ENCODE data around the gene ARL6IP6.
A peak's percentile ranks its signal among the peaks of the same experiment; 100 is the strongest.
"Not testable (repeated sequence)": the region's sequence is repeated elsewhere in the genome, so short reads cannot be mapped to it uniquely, and the experiment has no call there.

ARL6IP6 gene

DNA sequence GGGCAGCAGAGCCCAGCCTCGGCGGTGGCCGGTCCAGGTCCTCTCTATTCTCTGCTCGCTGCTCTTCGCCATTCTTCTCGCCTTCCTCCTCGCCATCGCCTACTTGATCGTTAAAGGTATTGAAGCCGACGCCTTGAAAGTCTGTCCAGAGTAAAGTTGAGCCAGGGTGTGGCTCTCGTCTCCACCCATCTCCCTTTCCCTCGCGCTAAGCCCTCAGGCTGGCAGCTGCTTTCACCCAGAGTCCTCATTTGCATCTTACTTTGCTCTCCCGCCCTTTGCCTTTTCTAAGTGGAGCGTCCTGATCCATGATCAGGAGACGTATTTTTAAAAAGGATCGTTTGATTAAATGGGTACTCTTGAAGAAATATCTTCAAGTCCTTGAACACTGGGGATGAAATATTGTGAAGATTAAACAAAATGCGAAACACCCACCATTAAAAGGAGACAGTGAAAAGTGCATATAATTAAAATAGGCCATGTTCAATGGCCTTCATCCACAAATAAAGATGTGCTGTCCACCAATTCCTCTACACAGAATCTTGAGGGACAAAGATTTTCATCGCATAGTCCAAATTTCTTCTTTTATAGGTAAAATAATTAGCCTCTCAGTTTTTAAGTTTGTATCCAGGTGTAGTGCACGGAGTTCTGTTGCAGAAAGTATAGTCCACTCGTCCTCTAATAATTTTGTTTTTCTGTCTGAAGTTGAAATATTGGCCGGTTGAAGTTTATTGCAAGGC lies 657 bp downstream of the ARL6IP6 start:
- peak overlapping the region; percentile 89 to 95 for H3K9ac ChIP-seq (ENCODE audit: low read depth in 1 of 2, low read length in 2 of 2)
- H3K27ac ChIP-seq (ENCODE audit: low read depth, low read length), result peak overlapping the region; percentile 99
- H3K36me3 ChIP-seq (ENCODE audit: control insufficient read depth in 1 of 2, insufficient read depth in 2 of 2, low read length in 2 of 2), result peaks cover 3 to 14% of the 10 kb centered on the region in 2 donors
- H3K4me1 ChIP-seq (ENCODE audit: control insufficient read depth in 1 of 2, insufficient read depth in 2 of 2, low read length in 2 of 2), result peaks cover 31 to 37% of the 10 kb centered on the region in 2 donors
- H3K27me3 ChIP-seq (ENCODE audit: control insufficient read depth in 1 of 2, insufficient read depth in 2 of 2, low read length in 2 of 2), result no peaks in the 10 kb centered on the region
- H3K4me3 ChIP-seq (ENCODE audit: low read depth in 1 of 2, low read length in 2 of 2), result peak overlapping the region; percentile 90 to 100
- H3K9me3 ChIP-seq (ENCODE audit: control insufficient read depth in 1 of 2, low read length in 2 of 2), result no peaks in the 10 kb centered on the region

GRCh38 chr2:152720794-152721193 lies 2.4 kb downstream of the ARL6IP6 start:
- no peak overlapping the region for H3K9ac ChIP-seq (ENCODE audit: low read depth in 1 of 2, low read length in 2 of 2)
- H3K27ac ChIP-seq (ENCODE audit: low read depth, low read length), result no peak overlapping the region
- peaks cover 27 to 29% of the 10 kb centered on the region in 2 donors for H3K4me1 ChIP-seq (ENCODE audit: control insufficient read depth in 1 of 2, insufficient read depth in 2 of 2, low read length in 2 of 2)
- H3K9me3 ChIP-seq (ENCODE audit: control insufficient read depth in 1 of 2, low read length in 2 of 2), result no peaks in the 10 kb centered on the region
- no peak overlapping the region for H3K4me3 ChIP-seq (ENCODE audit: low read depth in 1 of 2, low read length in 2 of 2)
- H3K36me3 ChIP-seq (ENCODE audit: control insufficient read depth in 1 of 2, insufficient read depth in 2 of 2, low read length in 2 of 2), result peaks cover 0 to 9% of the 10 kb centered on the region in 2 donors
- H3K27me3 ChIP-seq (ENCODE audit: control insufficient read depth in 1 of 2, insufficient read depth in 2 of 2, low read length in 2 of 2), result no peaks in the 10 kb centered on the region

DNA sequence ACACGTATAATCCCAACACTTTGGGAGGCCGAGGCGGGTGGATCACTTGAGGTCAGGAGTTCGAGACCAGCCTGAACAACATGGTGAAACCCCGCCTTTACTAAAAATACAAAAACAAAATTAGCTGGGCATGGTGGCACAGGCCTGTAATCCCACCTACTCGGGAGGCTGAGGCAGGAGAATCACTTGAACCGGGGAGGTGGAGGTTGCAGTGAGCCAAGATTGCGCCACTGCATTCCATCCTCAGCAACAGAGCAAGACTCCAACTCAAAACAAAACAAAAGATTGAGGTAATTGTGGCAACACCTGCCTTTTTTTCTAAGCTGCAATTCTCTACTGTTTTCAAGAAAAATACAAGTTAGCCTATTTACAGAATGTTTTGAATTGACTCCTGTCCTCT lies 4.2 kb downstream of the ARL6IP6 start:
- H3K4me3 ChIP-seq (ENCODE audit: low read depth in 1 of 2, low read length in 2 of 2); H3K9me3 ChIP-seq (ENCODE audit: control insufficient read depth in 1 of 2, low read length in 2 of 2); H3K27me3 ChIP-seq (ENCODE audit: control insufficient read depth in 1 of 2, insufficient read depth in 2 of 2, low read length in 2 of 2); H3K9ac ChIP-seq (ENCODE audit: low read depth in 1 of 2, low read length in 2 of 2); H3K27ac ChIP-seq (ENCODE audit: low read depth, low read length): not testable (repeated sequence)
- Histone ChIP-seq H3K4me1 (ENCODE audit: control insufficient read depth in 1 of 2, insufficient read depth in 2 of 2, low read length in 2 of 2) (peaks cover 16 to 21% of the 10 kb centered on the region in 2 donors), H3K36me3 (ENCODE audit: control insufficient read depth in 1 of 2, insufficient read depth in 2 of 2, low read length in 2 of 2) (peaks cover 0 to 17% of the 10 kb centered on the region in 2 donors)

DNA sequence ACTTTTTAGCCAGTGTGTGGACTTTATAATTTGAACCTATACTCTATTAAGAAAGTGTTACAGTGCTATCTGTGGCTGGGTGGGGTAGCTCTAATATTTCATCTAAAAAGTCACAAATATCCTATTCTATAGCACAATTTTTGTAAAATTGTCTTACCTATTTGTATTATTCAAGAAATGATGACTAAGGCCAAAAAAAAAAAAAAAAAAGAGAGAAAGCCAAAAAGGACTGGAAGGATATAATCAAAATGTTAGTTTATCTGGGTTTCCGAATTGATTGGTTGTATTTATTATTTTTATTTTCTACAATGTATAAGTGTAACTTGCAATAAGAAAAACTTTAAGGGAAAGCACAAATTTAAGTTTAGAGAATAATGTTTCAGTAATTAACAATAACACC lies 5.5 kb downstream of the ARL6IP6 start:
- Histone ChIP-seq H3K4me1 (ENCODE audit: control insufficient read depth in 1 of 2, insufficient read depth in 2 of 2, low read length in 2 of 2) (peaks cover 16 to 21% of the 10 kb centered on the region in 2 donors), H3K4me3 (ENCODE audit: low read depth in 1 of 2, low read length in 2 of 2) (no peak overlapping the region), H3K36me3 (ENCODE audit: control insufficient read depth in 1 of 2, insufficient read depth in 2 of 2, low read length in 2 of 2) (peaks cover 0 to 18% of the 10 kb centered on the region in 2 donors), H3K27ac (ENCODE audit: low read depth, low read length) (no peak overlapping the region), H3K9ac (ENCODE audit: low read depth in 1 of 2, low read length in 2 of 2) (no peak overlapping the region), H3K9me3 (ENCODE audit: control insufficient read depth in 1 of 2, low read length in 2 of 2) (no peaks in the 10 kb centered on the region), H3K27me3 (ENCODE audit: control insufficient read depth in 1 of 2, insufficient read depth in 2 of 2, low read length in 2 of 2) (no peaks in the 10 kb centered on the region)

GRCh38 chr2:152729844-152730243 lies 11.4 kb downstream of the ARL6IP6 start:
- Histone ChIP-seq H3K4me1 (ENCODE audit: control insufficient read depth in 1 of 2, insufficient read depth in 2 of 2, low read length in 2 of 2) (peaks cover 7 to 9% of the 10 kb centered on the region in 2 donors), H3K27ac (ENCODE audit: low read depth, low read length) (no peak overlapping the region), H3K27me3 (ENCODE audit: control insufficient read depth in 1 of 2, insufficient read depth in 2 of 2, low read length in 2 of 2) (no peaks in the 10 kb centered on the region), H3K36me3 (ENCODE audit: control insufficient read depth in 1 of 2, insufficient read depth in 2 of 2, low read length in 2 of 2) (peaks cover 0 to 9% of the 10 kb centered on the region in 2 donors), H3K4me3 (ENCODE audit: low read depth in 1 of 2, low read length in 2 of 2) (no peak overlapping the region), H3K9me3 (ENCODE audit: control insufficient read depth in 1 of 2, low read length in 2 of 2) (no peaks in the 10 kb centered on the region), H3K9ac (ENCODE audit: low read depth in 1 of 2, low read length in 2 of 2) (no peak overlapping the region)

GRCh38 chr2:152730591-152731333 lies 12.3 kb downstream of the ARL6IP6 start:
- Histone ChIP-seq H3K4me1 (ENCODE audit: control insufficient read depth in 1 of 2, insufficient read depth in 2 of 2, low read length in 2 of 2) (peaks cover 7 to 9% of the 10 kb centered on the region in 2 donors), H3K9ac (ENCODE audit: low read depth in 1 of 2, low read length in 2 of 2) (no peak overlapping the region), H3K9me3 (ENCODE audit: control insufficient read depth in 1 of 2, low read length in 2 of 2) (no peaks in the 10 kb centered on the region), H3K4me3 (ENCODE audit: low read depth in 1 of 2, low read length in 2 of 2) (no peak overlapping the region), H3K36me3 (ENCODE audit: control insufficient read depth in 1 of 2, insufficient read depth in 2 of 2, low read length in 2 of 2) (peaks cover 0 to 13% of the 10 kb centered on the region in 2 donors), H3K27me3 (ENCODE audit: control insufficient read depth in 1 of 2, insufficient read depth in 2 of 2, low read length in 2 of 2) (no peaks in the 10 kb centered on the region), H3K27ac (ENCODE audit: low read depth, low read length) (no peak overlapping the region)

DNA sequence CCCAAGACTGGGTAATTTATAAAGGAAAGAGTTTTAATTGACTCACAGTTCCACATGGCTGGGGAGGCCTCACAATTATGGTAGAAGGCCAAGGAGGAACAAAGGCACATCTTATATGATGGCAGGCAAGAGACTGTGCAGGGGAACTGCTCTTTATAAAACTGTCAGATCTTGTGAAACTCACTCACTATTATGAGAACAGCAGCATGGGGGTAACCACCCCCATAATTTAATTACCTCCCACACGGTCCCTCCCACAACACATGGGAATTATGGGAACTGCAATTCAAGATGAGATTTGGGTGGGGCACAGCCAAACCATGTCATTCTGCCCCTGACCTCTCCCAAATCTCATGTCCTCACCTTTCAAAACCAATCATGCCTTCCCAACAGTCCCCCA lies 19.1 kb downstream of the ARL6IP6 start:
- H3K4me1 ChIP-seq (ENCODE audit: control insufficient read depth in 1 of 2, insufficient read depth in 2 of 2, low read length in 2 of 2); H3K27me3 ChIP-seq (ENCODE audit: control insufficient read depth in 1 of 2, insufficient read depth in 2 of 2, low read length in 2 of 2); H3K4me3 ChIP-seq (ENCODE audit: low read depth in 1 of 2, low read length in 2 of 2); H3K27ac ChIP-seq (ENCODE audit: low read depth, low read length); H3K9me3 ChIP-seq (ENCODE audit: control insufficient read depth in 1 of 2, low read length in 2 of 2); H3K9ac ChIP-seq (ENCODE audit: low read depth in 1 of 2, low read length in 2 of 2): not testable (repeated sequence)
- peaks cover 9 to 25% of the 10 kb centered on the region in 2 donors for H3K36me3 ChIP-seq (ENCODE audit: control insufficient read depth in 1 of 2, insufficient read depth in 2 of 2, low read length in 2 of 2)

DNA sequence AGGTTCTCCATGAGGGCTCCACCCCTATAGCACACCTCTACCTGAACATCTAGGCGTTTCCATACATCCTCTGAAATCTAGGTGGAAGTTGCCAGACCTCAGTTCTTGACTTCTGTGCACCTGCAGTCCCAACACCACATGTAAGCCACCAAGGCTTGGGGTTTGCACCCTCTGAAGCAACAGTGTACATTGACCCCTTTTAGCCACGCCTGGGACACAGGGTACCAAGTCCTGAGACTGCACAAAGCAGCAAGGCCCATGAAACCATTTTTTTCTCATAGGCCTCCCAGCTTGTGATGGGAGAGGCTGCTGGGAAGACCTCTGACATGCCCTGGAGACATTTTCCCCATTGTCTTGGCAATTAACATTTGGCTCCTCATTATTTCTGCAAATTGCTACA lies 20.0 kb downstream of the ARL6IP6 start:
- Histone ChIP-seq H3K9me3 (ENCODE audit: control insufficient read depth in 1 of 2, low read length in 2 of 2) (no peaks in the 10 kb centered on the region), H3K36me3 (ENCODE audit: control insufficient read depth in 1 of 2, insufficient read depth in 2 of 2, low read length in 2 of 2) (peaks cover 9 to 25% of the 10 kb centered on the region in 2 donors), H3K27ac (ENCODE audit: low read depth, low read length) (no peak overlapping the region), H3K9ac (ENCODE audit: low read depth in 1 of 2, low read length in 2 of 2) (no peak overlapping the region), H3K4me1 (ENCODE audit: control insufficient read depth in 1 of 2, insufficient read depth in 2 of 2, low read length in 2 of 2) (no peaks in the 10 kb centered on the region), H3K27me3 (ENCODE audit: control insufficient read depth in 1 of 2, insufficient read depth in 2 of 2, low read length in 2 of 2) (no peaks in the 10 kb centered on the region), H3K4me3 (ENCODE audit: low read depth in 1 of 2, low read length in 2 of 2) (no peak overlapping the region)

DNA sequence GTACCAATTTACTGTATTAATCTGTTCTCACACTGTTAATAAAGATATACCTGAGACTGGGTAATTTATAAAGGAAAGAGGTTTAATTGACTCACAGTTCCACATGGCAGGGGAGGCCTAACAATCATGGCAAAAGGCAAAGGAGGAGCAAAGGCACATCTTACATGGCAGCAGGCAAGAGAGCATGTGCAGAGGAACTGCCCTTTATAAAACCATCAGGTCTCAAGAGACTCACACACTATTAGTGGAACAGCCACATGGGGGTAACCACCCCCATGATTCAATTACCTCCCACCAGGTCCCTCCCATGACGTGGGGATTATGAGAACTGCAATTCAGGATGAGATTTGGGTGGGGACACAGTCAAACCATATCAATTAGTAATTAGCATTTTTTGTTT lies 21.3 kb downstream of the ARL6IP6 start:
- H3K9me3 ChIP-seq (ENCODE audit: control insufficient read depth in 1 of 2, low read length in 2 of 2); H3K27ac ChIP-seq (ENCODE audit: low read depth, low read length); H3K4me1 ChIP-seq (ENCODE audit: control insufficient read depth in 1 of 2, insufficient read depth in 2 of 2, low read length in 2 of 2); H3K9ac ChIP-seq (ENCODE audit: low read depth in 1 of 2, low read length in 2 of 2); H3K4me3 ChIP-seq (ENCODE audit: low read depth in 1 of 2, low read length in 2 of 2); H3K27me3 ChIP-seq (ENCODE audit: control insufficient read depth in 1 of 2, insufficient read depth in 2 of 2, low read length in 2 of 2): not testable (repeated sequence)
- peaks cover 9 to 25% of the 10 kb centered on the region in 2 donors for H3K36me3 ChIP-seq (ENCODE audit: control insufficient read depth in 1 of 2, insufficient read depth in 2 of 2, low read length in 2 of 2)

GRCh38 chr2:152740743-152741328 lies 22.4 kb downstream of the ARL6IP6 start:
- Histone ChIP-seq H3K9ac (ENCODE audit: low read depth in 1 of 2, low read length in 2 of 2) (no peak overlapping the region), H3K9me3 (ENCODE audit: control insufficient read depth in 1 of 2, low read length in 2 of 2) (no peaks in the 10 kb centered on the region), H3K4me1 (ENCODE audit: control insufficient read depth in 1 of 2, insufficient read depth in 2 of 2, low read length in 2 of 2) (peaks cover 0 to 5% of the 10 kb centered on the region in 2 donors), H3K27me3 (ENCODE audit: control insufficient read depth in 1 of 2, insufficient read depth in 2 of 2, low read length in 2 of 2) (no peaks in the 10 kb centered on the region), H3K36me3 (ENCODE audit: control insufficient read depth in 1 of 2, insufficient read depth in 2 of 2, low read length in 2 of 2) (peaks cover 9 to 21% of the 10 kb centered on the region in 2 donors), H3K27ac (ENCODE audit: low read depth, low read length) (no peak overlapping the region), H3K4me3 (ENCODE audit: low read depth in 1 of 2, low read length in 2 of 2) (no peak overlapping the region)

Measured in duodenal mucosa (tissue), 2 donors.